Urinary bladder (tissue), 4 donors: Measurements from ENCODE around the gene FBXO7. TPM values are rescaled to one million over a fixed set of nuclear protein-coding genes. Genes with fewer than 3 reads are reported as not detected.
A peak's percentile ranks its signal among the peaks of the same experiment; 100 is the strongest.
"Not testable (repeated sequence)": the region's sequence is repeated elsewhere in the genome, so short reads cannot be mapped to it uniquely, and the experiment has no call there.

Experiments used
- DNase-seq: peaks from one replicate; pipeline ENCODE4 v3.0.0-alpha.2; 2015; ENCODE audit errors: extremely low spot score
- H3K27ac ChIP-seq: one replicate; pipeline ENCODE4 v1.5.1; 2013; ENCODE audit warnings: low read depth, mild to moderate bottlenecking, moderate library complexity
- H3K36me3 ChIP-seq: one replicate; pipeline ENCODE4 v1.6.1; 2013; ENCODE audit warnings: mild to moderate bottlenecking, moderate library complexity; ENCODE audit not compliant: insufficient read depth
- H3K4me1 ChIP-seq: one replicate; pipeline ENCODE4 v1.6.1; 2013; ENCODE audit warnings: mild to moderate bottlenecking, moderate library complexity; ENCODE audit not compliant: insufficient read depth
- H3K4me3 ChIP-seq: one replicate; pipeline ENCODE4 v1.5.1; 2013; ENCODE audit warnings: low read depth, low read length
- WGBS: extraction: QIAGEN DNeasy Blood & Tissue Kit; methylation state at CpG from one replicate; pipeline ENCODE4 v1.1.7; 2013; 5-methylcytosine and 5-hydroxymethylcytosine counted together
- polyA plus RNA-seq: library from polyadenylated mRNA; stranded (reverse); fragments of 200-250 nt; gene quantifications from one replicate; pipeline ENCODE4 v1.2.3, GENCODE V29; 2013
- total RNA-seq: library from RNA; depleted of rRNA; stranded (reverse); fragments of >200 nt; gene quantifications from one replicate; pipeline ENCODE4 v1.2.3, GENCODE V29; 2014
- donor health status: healthy with polysubstance abuse.
- donor health status: healthy.

The FBXO7 gene
- total and polyA plus RNA-seq, 2 donors, result 67.9 to 88.1 TPM

DNA sequence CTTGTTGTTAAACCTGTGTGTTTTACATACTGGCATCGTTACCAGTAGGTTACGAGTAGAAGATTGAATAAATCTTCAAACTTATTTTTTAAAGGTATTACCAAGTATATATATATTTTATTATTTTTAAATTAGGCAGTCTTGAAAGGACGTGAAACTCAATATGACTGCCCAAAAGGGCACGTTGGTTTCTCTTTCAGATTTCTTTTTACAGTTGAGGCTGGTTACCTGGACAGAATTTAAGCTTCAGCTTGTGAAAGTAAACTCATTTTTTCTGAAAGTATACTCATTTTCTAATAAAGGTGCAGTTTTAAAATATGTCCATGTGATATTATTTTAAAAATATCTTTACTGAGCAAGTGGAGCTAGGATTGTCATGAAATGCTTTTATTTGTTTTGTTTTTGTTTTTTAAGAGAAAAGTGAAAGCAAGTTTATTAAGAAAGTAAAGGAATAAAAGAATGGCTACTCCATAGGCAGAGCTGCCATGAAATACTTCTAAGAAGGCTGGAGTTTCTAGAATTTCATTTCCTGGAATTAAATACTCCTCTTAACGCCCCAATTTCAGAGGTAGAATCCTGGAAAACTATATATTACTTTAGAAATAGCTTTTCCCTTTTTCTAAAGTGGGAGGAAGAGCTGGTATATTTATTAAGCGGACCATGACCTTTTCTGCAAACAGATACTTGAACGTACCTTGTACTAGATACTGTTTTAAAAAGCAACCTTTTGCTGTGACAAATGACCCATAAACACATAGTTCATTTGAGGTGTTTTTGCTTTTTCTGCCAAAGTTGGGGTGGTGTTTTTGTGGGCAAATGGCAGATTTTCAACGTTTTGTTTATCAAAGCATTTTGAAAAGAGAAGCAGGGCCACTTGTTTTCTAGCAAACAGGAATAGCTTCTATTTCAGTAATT lies 1.9 kb downstream of the FBXO7 start:
- 45% methylated on average over 8 of the region's 8 CpGs for WGBS
- H3K27ac ChIP-seq, result peak overlapping the region; percentile 29
- peaks cover 1% of the 10 kb centered on the region for H3K4me1 ChIP-seq
- H3K36me3 ChIP-seq, result no peaks in the 10 kb centered on the region
- no peak for DNase-seq
- no peak overlapping the region for H3K4me3 ChIP-seq

DNA sequence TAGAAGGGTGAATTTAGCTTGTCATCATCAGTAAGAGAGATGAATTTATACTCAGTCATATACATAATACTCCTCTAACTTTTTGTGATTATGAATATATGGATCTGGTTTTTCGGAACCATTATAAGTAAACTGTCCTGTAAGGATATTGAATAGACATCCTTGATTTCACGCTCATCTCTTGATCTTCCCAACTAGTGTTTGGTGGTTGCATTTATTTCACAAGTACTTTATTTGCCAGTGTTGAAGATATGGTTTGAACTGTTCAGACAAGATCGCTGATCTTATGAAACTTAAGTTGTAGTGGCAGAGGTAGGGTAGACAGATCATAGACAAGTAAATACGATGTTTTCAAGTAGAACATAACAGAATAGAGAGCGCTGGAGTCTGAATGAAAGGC lies 3.0 kb downstream of the FBXO7 start:
- H3K4me3 ChIP-seq, result no peak overlapping the region
- peaks cover 1% of the 10 kb centered on the region for H3K4me1 ChIP-seq
- no peak for DNase-seq
- H3K36me3 ChIP-seq, result no peaks in the 10 kb centered on the region
- WGBS, result 93% methylated on average over 5 of the region's 5 CpGs
- no peak overlapping the region for H3K27ac ChIP-seq

DNA sequence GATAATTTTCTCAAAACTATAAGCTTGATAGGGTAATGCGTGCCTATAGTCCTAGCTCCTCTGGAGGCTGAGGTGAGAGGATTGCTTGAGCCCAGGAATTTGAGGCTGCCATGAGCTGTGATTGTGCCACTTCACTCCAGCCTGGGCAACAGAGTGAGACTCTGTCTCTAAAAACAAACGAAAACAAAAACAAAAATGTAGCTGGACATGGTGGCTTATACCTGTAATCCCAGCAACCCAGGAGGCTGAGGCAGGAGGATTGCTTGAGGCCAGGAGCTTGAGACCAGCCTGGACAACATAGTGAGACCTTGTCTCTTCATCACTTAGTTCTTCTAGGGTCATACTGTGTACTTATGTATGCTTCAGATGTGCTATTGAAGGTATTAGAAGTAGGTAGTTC lies 3.9 kb downstream of the FBXO7 start:
- not testable (repeated sequence) for H3K27ac ChIP-seq, DNase-seq, H3K4me1 ChIP-seq, H3K36me3 ChIP-seq, H3K4me3 ChIP-seq
- 95% methylated on average over 2 of the region's 2 CpGs for WGBS

DNA sequence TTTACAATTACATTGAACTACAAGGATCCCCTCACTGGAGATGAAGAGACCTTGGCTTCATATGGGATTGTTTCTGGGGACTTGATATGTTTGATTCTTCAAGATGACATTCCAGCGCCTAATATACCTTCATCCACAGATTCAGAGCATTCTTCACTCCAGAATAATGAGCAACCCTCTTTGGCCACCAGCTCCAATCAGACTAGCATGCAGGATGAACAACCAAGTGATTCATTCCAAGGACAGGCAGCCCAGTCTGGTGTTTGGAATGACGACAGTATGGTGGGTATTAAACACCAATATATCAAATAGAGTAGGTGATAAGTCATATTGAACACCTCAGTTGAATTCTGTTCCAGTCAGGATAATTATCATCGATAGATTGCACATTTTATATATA lies 4.4 kb downstream of the FBXO7 start:
- Histone ChIP-seq H3K27ac (no peak overlapping the region), H3K4me1 (no peaks in the 10 kb centered on the region), H3K4me3 (no peak overlapping the region), H3K36me3 (no peaks in the 10 kb centered on the region)
- 95% methylated on average over 3 of the region's 3 CpGs for WGBS
- DNase-seq, result no peak

DNA sequence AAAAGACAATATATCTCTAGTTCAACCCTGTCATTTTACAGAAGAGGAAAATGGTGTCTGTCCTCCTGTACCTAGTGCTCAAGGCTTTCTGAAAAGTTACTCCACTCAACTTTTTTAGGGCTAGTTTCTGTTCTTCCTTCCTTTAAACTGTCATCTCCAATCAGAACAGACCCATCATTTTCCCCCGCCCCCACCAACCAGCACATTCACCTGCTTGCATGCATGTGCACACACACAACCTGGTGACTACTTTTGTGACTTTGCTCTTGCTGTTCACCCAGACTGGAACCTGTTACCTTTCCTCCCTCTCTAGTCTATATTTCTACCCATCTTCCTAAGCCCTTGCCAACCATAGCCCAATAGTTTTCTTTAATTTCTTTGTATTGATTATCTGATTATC lies 5.6 kb downstream of the FBXO7 start:
- 94% methylated on average over 1 of the region's 1 CpG for WGBS
- Histone ChIP-seq H3K4me3 (no peak overlapping the region), H3K36me3 (peaks cover 2% of the 10 kb centered on the region), H3K4me1 (no peaks in the 10 kb centered on the region), H3K27ac (no peak overlapping the region)
- DNase-seq, result no peak

DNA sequence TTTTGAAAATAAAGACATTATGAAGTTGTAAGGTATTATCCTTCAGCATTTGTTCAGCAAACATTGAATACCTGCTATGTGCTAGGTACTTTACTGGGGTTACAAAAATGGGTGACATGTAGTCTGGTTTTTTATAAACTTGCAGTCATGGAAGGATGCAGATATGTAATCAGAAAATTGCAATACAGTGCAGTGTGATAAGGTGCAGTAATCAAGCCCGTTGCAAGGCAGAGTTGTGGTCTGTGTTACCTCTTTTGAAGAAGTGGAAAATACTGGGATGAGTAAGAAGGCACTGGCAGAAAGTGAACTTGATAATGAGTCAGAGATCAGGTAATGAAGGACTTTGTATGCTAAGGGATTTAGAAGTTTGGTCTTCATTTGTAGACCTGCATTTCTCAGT lies 8.1 kb downstream of the FBXO7 start:
- no peak for DNase-seq
- Histone ChIP-seq H3K4me1 (no peaks in the 10 kb centered on the region), H3K4me3 (no peak overlapping the region), H3K36me3 (peaks cover 4% of the 10 kb centered on the region), H3K27ac (no peak overlapping the region)
- 71% methylated on average over 1 of the region's 1 CpG for WGBS

DNA sequence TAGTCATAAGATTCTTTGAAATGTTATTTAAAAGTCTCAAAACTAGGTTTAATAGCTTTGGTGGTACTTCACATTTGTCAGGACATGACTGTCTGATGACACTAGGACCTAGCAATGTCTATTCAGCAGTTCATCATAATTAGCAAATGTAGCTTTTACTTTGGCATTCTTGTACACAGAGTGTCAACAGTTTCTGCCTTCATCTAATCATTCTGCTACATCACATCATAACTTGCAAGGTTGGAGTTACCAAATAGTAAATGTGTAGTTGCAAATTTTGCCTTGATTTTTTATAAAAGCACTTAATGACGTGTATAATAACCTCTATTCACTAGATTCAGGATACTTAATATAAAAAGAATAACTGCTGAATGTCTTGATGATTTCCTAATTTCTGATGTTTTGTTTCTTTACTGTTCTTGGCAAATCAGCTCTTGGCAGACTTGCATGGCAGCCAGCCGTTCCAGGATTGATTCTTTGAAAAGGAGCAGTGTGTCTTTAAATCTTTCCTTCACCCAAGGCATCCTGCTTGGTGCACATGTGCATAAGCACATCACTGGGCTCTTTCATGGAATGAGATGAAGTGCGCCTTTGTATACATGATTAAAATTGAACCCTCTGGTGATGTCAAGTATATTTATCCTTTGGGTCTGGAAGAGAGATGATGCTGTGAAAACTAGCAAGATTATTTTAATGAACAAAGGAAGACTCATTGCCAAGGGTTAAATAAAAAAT lies 12.2 kb downstream of the FBXO7 start:
- WGBS, result 59% methylated on average over 3 of the region's 3 CpGs
- Histone ChIP-seq H3K27ac (no peak overlapping the region), H3K4me3 (no peak overlapping the region), H3K36me3 (peaks cover 6% of the 10 kb centered on the region), H3K4me1 (no peaks in the 10 kb centered on the region)
- DNase-seq, result no peak

DNA sequence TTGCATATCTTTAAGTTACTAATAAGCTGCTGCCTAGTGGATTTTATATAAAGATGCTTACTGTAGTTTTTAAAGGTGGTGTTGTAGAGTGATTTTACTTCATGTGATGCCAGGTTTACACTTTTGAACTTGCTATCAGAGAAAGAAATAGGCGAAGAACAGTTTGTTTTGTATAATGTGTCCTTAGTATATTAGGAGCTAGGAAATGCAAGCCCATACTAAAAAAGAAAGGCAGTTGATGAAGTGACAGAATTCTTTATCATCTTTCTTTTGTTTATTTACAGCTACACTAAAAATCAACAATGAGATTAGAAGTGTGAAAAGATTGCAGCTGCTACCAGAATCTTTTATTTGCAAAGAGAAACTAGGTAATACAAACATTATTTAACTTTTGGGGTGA lies 12.8 kb downstream of the FBXO7 start:
- DNase-seq, result no peak
- peaks cover 6% of the 10 kb centered on the region for H3K36me3 ChIP-seq
- H3K4me1 ChIP-seq, result no peaks in the 10 kb centered on the region
- no peak overlapping the region for H3K4me3 ChIP-seq
- H3K27ac ChIP-seq, result no peak overlapping the region
- WGBS, result 90% methylated on average over 1 of the region's 1 CpG

DNA sequence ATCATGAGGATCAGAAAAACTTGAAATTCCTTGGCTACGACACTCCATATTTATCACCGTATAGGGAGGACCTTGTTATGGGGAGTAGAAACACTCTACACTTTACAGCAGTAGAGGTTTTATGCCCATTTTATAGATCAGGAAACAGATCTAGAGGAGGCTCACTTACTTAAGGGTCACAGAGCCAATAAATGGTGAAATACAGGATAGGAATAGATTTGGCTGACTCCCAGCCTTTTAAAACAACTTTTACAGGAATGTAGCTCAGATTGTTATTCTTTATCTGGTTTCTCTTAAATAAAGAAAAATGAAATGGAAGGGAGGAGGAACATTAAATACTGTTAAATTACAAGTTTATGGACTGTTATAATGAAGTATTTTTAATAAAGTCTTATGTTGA lies 14.8 kb downstream of the FBXO7 start:
- no peaks in the 10 kb centered on the region for H3K4me1 ChIP-seq
- 86% methylated on average over 2 of the region's 2 CpGs for WGBS
- peaks cover 3% of the 10 kb centered on the region for H3K36me3 ChIP-seq
- H3K27ac ChIP-seq, result no peak overlapping the region
- no peak overlapping the region for H3K4me3 ChIP-seq
- DNase-seq, result no peak

DNA sequence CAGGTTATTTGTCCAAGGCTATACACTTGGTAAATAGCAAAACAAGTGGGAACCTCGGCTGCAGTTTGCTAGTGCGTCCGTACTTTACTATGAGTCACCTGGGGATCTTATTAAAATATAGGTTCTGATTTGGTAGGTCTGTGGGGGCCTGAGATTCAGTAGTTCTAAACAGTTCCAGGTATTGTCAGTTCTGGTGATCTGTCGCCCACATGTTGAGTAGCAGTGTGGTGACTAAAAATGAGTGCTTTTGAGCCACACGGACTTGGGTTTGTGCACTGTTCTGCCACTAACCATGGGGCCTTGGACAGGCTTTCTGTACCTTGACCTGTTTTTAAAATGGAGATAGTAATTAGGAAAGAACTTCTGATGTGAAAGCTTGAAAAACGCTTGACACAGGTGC lies 15.7 kb downstream of the FBXO7 start:
- Histone ChIP-seq H3K4me1 (no peaks in the 10 kb centered on the region), H3K36me3 (peaks cover 3% of the 10 kb centered on the region), H3K4me3 (no peak overlapping the region), H3K27ac (no peak overlapping the region)
- 95% methylated on average over 6 of the region's 6 CpGs for WGBS
- DNase-seq, result no peak

DNA sequence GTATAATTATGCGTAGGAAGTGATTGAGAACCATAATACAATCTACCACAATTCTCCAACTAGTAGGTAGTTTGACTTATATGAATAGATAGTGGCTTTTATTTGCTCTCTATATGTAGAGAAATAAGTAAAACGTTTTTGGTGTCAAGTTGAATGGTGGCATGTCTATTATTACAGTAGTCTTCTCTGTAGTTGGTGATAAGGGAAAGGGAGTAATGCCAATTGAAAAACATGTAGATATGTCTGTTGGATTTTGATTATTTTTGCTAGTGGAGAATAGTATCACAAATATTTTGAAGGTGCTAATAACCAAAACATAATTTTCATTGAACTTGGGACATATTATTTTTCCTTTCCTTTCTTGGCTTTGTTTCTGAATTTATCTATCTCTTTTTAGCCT lies 17.5 kb downstream of the FBXO7 start:
- H3K36me3 ChIP-seq, result peaks cover 3% of the 10 kb centered on the region
- no peaks in the 10 kb centered on the region for H3K4me1 ChIP-seq
- no peak overlapping the region for H3K27ac ChIP-seq
- H3K4me3 ChIP-seq, result no peak overlapping the region
- WGBS, result 89% methylated on average over 2 of the region's 2 CpGs
- no peak for DNase-seq

DNA sequence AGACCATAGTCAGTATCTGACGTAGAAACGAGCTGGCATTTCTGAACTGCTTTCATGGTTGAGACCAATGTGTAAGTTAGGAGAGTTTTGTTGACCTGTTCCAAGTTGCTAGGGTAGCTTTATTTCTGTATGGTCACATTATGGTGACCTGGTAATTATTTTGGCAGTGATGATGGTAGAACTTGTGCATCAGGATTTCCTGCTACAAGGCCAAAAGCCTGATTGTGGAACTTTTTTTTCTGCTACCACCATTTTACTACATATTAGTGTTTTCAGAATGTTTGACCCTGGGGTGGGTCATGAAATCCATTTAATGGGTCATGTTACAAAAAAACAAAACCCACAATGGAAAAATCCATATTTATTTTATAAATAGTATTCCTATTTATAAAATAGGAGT lies 18.9 kb downstream of the FBXO7 start:
- Histone ChIP-seq H3K36me3 (peaks cover 3% of the 10 kb centered on the region), H3K4me1 (no peaks in the 10 kb centered on the region)
- 94% methylated on average over 2 of the region's 2 CpGs for WGBS

DNA sequence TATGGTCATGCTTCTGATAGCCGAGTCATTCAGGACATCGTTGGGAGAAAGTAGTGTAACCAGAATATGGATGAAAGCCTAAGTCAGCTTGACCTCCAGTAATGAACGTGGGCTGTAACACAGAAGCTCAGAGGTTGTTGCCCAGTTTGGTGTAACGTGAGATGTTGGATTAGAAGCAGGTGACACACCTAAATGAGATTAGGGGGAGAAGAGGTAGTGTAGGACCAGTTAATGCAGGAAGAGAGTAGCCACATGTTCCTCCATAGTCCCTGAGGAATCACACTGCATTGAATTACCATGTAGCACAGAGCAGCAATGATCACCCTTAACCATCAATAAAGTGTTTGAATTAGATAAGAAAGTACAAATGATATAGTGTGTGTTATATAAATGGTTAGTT lies 20.4 kb downstream of the FBXO7 start:
- Histone ChIP-seq H3K36me3 (peaks cover 3% of the 10 kb centered on the region), H3K27ac (no peak overlapping the region), H3K4me3 (no peak overlapping the region), H3K4me1 (no peaks in the 10 kb centered on the region)
- DNase-seq, result no peak
- WGBS, result 92% methylated on average over 4 of the region's 4 CpGs

More for the DNA sequence above, 18.9 kb downstream of the FBXO7 start:
- no peak for DNase-seq
- no peak overlapping the region for H3K4me3 ChIP-seq
- H3K27ac ChIP-seq, result no peak overlapping the region

DNA sequence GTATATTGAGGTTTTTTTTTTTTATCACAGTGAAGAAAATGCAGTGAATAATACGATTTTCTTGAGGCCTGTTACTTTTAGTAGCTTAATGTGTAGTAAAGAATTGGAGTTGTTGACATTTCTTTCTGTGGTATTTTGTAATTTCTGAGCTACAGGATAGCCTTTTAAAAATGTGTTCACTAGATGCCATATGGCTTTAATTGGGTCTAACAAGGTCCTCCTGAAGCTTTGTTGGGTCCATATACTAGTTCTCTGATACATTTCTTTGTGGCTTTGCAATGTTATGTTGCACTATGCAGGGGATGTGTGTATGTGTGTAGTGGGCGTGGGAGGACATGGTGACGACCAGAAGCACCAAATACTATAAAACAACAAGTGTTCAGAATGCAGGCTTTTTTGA lies 25.1 kb downstream of the FBXO7 start:
- WGBS, result 76% methylated on average over 3 of the region's 3 CpGs
- peaks cover 1% of the 10 kb centered on the region for H3K36me3 ChIP-seq

More for the DNA sequence above, 25.1 kb downstream of the FBXO7 start:
- H3K4me3 ChIP-seq, result no peak overlapping the region
- no peak for DNase-seq
- no peak overlapping the region for H3K27ac ChIP-seq
- no peaks in the 10 kb centered on the region for H3K4me1 ChIP-seq
